Measurements from ENCODE around the gene DLEC1. TPM values are rescaled to one million over a fixed set of nuclear protein-coding genes. Genes with fewer than 3 reads are reported as not detected.

The DLEC1 gene
- total and polyA plus RNA-seq, 9 of the 15 experiments (the other 6 are each of a cell fraction or from before 2014, with no cell fraction given): 0.07 to 0.08 TPM; not detected in 7

DNA sequence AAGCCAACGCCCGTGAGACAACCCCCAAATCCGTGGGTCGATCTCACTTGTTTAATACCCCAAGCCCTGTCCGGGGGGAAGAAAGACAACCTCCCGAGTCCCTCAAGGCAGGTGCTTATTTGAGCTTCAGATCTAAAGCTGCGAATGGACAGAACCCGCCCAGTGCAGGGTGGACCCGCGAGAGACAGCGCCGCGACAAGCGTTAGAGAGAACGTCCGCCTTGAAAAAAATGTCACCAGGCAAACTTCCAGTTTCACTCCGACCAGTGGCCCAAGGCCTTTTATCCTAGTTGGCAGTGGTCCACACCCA is 125.6 kb downstream of the DLEC1 start (continued):
- TF ChIP-seq GTF2F1 (IDR thresholded peaks at IDR 0.05; ENCODE audit: low read depth, low read length) (no peak), FOXA1 (IDR thresholded peaks at IDR 0.05; ENCODE audit: borderline replicate concordance) (no peak), ZNF23 (CRISPR knock-in tag; IDR thresholded peaks at IDR 0.05) (no peak), CC2D1A (IDR thresholded peaks at IDR 0.05) (0 out of 2 replicates have a peak, but pooled peaks have one; percentile 18), SMARCC2 (IDR thresholded peaks at IDR 0.05; ENCODE audit: low read depth) (peak; percentile 24; the same call in 1 of the 2 replicates), ZNF445 (CRISPR knock-in tag; IDR thresholded peaks at IDR 0.05; ENCODE audit: low read depth) (no peak), ZNF174 (CRISPR knock-in tag; IDR thresholded peaks at IDR 0.05) (no peak), ZNF77 (CRISPR knock-in tag; IDR thresholded peaks at IDR 0.05) (no peak), ETS2 (tag; IDR thresholded peaks at IDR 0.05; ENCODE audit: borderline replicate concordance, poor library complexity, severe bottlenecking) (no peak), TARDBP (IDR thresholded peaks at IDR 0.05) (no peak), CCNT2 (IDR thresholded peaks at IDR 0.05; ENCODE audit: borderline replicate concordance, extremely low read depth, insufficient read length, low read depth, low read length) (no peak), WHSC1 (IDR thresholded peaks at IDR 0.05; ENCODE audit: low read length) (no peak), SMARCE1 (IDR thresholded peaks at IDR 0.05) (peak; percentile 43; the same call in 1 of the 2 replicates), DPF2 (IDR thresholded peaks at IDR 0.05) (no peak; the same call in 1 of the 2 replicates), GATA2 (CRISPR knock-in tag; IDR thresholded peaks at IDR 0.05) (no peak), NRF1 (conservative IDR thresholded peaks at IDR 0.05 in 1 of 2, IDR thresholded peaks at IDR 0.05 in 1 of 2) (no peak), HDAC8 (tag; IDR thresholded peaks at IDR 0.05) (no peak), THRAP3 (IDR thresholded peaks at IDR 0.05; ENCODE audit: borderline replicate concordance) (no peak)
- TF ChIP-seq, protein P1, sequence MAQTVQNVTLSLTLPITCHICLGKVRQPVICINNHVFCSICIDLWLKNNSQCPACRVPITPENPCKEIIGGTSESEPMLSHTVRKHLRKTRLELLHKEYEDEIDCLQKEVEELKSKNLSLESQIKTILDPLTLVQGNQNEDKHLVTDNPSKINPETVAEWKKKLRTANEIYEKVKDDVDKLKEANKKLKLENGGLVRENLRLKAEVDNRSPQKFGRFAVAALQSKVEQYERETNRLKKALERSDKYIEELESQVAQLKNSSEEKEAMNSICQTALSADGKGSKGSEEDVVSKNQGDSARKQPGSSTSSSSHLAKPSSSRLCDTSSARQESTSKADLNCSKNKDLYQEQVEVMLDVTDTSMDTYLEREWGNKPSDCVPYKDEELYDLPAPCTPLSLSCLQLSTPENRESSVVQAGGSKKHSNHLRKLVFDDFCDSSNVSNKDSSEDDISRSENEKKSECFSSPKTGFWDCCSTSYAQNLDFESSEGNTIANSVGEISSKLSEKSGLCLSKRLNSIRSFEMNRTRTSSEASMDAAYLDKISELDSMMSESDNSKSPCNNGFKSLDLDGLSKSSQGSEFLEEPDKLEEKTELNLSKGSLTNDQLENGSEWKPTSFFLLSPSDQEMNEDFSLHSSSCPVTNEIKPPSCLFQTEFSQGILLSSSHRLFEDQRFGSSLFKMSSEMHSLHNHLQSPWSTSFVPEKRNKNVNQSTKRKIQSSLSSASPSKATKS (CRISPR knock-in tag; IDR thresholded peaks at IDR 0.05): no peak
- TF ChIP-seq, protein P2, sequence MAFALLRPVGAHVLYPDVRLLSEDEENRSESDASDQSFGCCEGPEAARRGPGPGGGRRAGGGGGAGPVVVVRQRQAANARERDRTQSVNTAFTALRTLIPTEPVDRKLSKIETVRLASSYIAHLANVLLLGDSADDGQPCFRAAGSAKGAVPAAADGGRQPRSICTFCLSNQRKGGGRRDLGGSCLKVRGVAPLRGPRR (CRISPR knock-in tag; IDR thresholded peaks at IDR 0.05): no peak
- TF ChIP-seq, protein P3, sequence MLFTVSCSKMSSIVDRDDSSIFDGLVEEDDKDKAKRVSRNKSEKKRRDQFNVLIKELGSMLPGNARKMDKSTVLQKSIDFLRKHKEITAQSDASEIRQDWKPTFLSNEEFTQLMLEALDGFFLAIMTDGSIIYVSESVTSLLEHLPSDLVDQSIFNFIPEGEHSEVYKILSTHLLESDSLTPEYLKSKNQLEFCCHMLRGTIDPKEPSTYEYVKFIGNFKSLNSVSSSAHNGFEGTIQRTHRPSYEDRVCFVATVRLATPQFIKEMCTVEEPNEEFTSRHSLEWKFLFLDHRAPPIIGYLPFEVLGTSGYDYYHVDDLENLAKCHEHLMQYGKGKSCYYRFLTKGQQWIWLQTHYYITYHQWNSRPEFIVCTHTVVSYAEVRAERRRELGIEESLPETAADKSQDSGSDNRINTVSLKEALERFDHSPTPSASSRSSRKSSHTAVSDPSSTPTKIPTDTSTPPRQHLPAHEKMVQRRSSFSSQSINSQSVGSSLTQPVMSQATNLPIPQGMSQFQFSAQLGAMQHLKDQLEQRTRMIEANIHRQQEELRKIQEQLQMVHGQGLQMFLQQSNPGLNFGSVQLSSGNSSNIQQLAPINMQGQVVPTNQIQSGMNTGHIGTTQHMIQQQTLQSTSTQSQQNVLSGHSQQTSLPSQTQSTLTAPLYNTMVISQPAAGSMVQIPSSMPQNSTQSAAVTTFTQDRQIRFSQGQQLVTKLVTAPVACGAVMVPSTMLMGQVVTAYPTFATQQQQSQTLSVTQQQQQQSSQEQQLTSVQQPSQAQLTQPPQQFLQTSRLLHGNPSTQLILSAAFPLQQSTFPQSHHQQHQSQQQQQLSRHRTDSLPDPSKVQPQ (CRISPR knock-in tag; IDR thresholded peaks at IDR 0.05; ENCODE audit: borderline replicate concordance): no peak
- TF ChIP-seq, protein P4, sequence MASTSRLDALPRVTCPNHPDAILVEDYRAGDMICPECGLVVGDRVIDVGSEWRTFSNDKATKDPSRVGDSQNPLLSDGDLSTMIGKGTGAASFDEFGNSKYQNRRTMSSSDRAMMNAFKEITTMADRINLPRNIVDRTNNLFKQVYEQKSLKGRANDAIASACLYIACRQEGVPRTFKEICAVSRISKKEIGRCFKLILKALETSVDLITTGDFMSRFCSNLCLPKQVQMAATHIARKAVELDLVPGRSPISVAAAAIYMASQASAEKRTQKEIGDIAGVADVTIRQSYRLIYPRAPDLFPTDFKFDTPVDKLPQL (IDR thresholded peaks at IDR 0.05; ENCODE audit: extremely low read depth, insufficient read length): no peak
- TF ChIP-seq, protein P5, sequence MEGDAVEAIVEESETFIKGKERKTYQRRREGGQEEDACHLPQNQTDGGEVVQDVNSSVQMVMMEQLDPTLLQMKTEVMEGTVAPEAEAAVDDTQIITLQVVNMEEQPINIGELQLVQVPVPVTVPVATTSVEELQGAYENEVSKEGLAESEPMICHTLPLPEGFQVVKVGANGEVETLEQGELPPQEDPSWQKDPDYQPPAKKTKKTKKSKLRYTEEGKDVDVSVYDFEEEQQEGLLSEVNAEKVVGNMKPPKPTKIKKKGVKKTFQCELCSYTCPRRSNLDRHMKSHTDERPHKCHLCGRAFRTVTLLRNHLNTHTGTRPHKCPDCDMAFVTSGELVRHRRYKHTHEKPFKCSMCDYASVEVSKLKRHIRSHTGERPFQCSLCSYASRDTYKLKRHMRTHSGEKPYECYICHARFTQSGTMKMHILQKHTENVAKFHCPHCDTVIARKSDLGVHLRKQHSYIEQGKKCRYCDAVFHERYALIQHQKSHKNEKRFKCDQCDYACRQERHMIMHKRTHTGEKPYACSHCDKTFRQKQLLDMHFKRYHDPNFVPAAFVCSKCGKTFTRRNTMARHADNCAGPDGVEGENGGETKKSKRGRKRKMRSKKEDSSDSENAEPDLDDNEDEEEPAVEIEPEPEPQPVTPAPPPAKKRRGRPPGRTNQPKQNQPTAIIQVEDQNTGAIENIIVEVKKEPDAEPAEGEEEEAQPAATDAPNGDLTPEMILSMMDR (IDR thresholded peaks at IDR 0.05 in 2 of 3, conservative IDR thresholded peaks at IDR 0.05 in 1 of 3; ENCODE audit: insufficient read depth in 2 of 3, low read depth in 1 of 3, low read length in 3 of 3): no peak
